T-helper 1 cell (primary cell): ENCODE measurements around the gene PKHD1.
"Not testable (repeated sequence)": the region's sequence is repeated elsewhere in the genome, so short reads cannot be mapped to it uniquely, and the experiment has no call there.

Source experiments
- DNase-seq, 5 donors: peaks; one replicate each; pipeline ENCODE4 v3.0.0-alpha.2; 2012 to 2020

The PKHD1 gene

GRCh38 chr6:51983564-51983963 lies 103.8 kb downstream of the PKHD1 start:
- no peak for DNase-seq

GRCh38 chr6:51982695-51983094 lies 104.7 kb downstream of the PKHD1 start:
- not testable (repeated sequence) for DNase-seq

- DNase-seq: no peak
Measured at GRCh38 chr6:51976374-51976773, 111.0 kb downstream of the PKHD1 start.

GRCh38 chr6:51972659-51973058 lies 114.8 kb downstream of the PKHD1 start:
- DNase-seq: no peak

- no peak for DNase-seq
Measured at GRCh38 chr6:51968265-51968664, 119.1 kb downstream of the PKHD1 start.

- DNase-seq: no peak
Measured at GRCh38 chr6:51965222-51965801, 122.1 kb downstream of the PKHD1 start.

- DNase-seq: no peak
Measured at GRCh38 chr6:51963980-51964379, 123.4 kb downstream of the PKHD1 start.

- no peak for DNase-seq
Measured at GRCh38 chr6:51962354-51962753, 125.1 kb downstream of the PKHD1 start.

- DNase-seq: no peak
Measured at GRCh38 chr6:51960419-51960818, 127.0 kb downstream of the PKHD1 start.

- peak in 1 of 5 donors; percentile 33 for DNase-seq
Measured at GRCh38 chr6:51959744-51960383, 127.5 kb downstream of the PKHD1 start.

- no peak for DNase-seq
Measured at GRCh38 chr6:51954681-51955080, 132.7 kb downstream of the PKHD1 start.

- DNase-seq: no peak
Measured at GRCh38 chr6:51953246-51953645, 134.2 kb downstream of the PKHD1 start.

- no peak for DNase-seq
Measured at GRCh38 chr6:51951924-51952323, 135.5 kb downstream of the PKHD1 start.

- DNase-seq: no peak
Measured at GRCh38 chr6:51949526-51949925, 137.9 kb downstream of the PKHD1 start.

GRCh38 chr6:51939695-51940094 lies 147.7 kb downstream of the PKHD1 start:
- not testable (repeated sequence) for DNase-seq

- no peak for DNase-seq
Measured at GRCh38 chr6:51936531-51937290, 150.7 kb downstream of the PKHD1 start.

GRCh38 chr6:51934098-51934497 lies 153.3 kb downstream of the PKHD1 start:
- DNase-seq: no peak

- DNase-seq: no peak
Measured at GRCh38 chr6:51932956-51933355, 154.5 kb downstream of the PKHD1 start.

GRCh38 chr6:51930602-51931001 lies 156.8 kb downstream of the PKHD1 start:
- no peak for DNase-seq

GRCh38 chr6:51929934-51930574 lies 157.4 kb downstream of the PKHD1 start:
- no peak for DNase-seq

GRCh38 chr6:51928320-51928719 lies 159.1 kb downstream of the PKHD1 start:
- no peak for DNase-seq

- DNase-seq: no peak
Measured at GRCh38 chr6:51927450-51927849, 160.0 kb downstream of the PKHD1 start.

- DNase-seq: no peak
Measured at GRCh38 chr6:51926125-51926524, 161.3 kb downstream of the PKHD1 start.

- not testable (repeated sequence) for DNase-seq
Measured at GRCh38 chr6:51922479-51922878, 164.9 kb downstream of the PKHD1 start.
